GM19438 (cell line): Measurements from ENCODE around the gene DIDO1.
A peak's percentile ranks its signal among the peaks of the same experiment; 100 is the strongest.
"Not testable (repeated sequence)": the region's sequence is repeated elsewhere in the genome, so short reads cannot be mapped to it uniquely, and the experiment has no call there.

Source experiments
- ATAC-seq: cut with Tn5 transposase; IDR thresholded peaks from one replicate; pipeline ENCODE4 v1.9.1; 2021; ENCODE audit warnings: low read depth; ENCODE audit not compliant: unreplicated experiment

DIDO1 gene

DNA sequence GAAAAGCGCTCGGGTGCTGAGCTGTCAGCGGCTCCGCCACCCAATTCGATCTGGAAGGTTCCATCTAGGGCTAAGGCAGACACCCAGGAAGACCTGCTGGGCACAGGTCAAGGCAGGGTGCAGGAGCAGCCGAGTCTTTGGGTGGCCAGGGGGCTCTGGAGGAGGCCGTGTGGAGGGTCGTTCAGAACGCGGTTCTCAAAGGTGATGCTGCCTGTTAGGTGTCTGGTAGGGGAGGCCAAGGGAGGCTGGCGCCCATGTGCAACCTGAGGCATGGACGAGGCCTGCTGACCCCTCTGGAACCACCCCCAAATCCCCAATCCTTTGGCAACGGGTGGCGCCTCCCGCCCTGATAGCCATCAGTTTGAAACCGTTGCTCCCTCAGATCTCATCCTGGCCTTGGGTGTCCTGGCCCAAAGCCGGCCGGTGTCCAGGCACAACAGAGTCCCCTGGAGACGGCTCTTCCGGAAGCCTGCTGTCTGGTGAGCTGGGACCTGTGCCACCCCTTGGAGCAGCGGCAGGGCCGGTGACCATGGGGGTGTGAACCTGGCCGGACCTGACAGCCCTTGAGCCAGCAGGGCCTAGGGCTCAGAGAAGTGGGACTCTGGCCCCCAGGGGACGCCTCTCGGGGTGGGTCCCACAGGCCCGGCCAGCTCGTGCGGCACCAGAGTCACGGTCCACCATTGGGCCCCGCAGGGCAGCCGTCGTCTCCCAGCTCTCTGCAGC lies 36.7 kb upstream of the DIDO1 start:
- no peak for ATAC-seq

GRCh38 chr20:62962221-62962879 lies 36.0 kb upstream of the DIDO1 start:
- no peak for ATAC-seq

DNA sequence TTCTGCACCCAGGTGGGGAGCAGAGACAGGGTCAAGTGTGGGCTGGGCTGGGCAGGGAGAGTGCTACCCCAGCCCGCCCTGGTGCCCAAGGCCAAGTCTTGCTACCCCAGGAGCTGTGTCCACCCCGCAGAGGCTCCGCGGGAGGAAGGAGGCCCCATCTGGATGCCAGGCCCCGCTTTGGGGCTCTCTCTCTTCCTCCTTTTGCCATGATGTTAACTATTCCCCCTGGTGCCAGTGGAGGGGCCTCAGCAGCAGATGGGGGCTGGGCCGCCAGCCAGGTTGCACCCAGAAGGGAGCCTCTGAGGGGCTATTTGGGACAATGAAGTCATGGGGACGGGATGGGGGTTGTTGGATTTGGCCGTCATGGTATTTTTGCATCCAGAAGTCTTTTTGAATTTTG lies 35.5 kb upstream of the DIDO1 start:
- no peak for ATAC-seq

DNA sequence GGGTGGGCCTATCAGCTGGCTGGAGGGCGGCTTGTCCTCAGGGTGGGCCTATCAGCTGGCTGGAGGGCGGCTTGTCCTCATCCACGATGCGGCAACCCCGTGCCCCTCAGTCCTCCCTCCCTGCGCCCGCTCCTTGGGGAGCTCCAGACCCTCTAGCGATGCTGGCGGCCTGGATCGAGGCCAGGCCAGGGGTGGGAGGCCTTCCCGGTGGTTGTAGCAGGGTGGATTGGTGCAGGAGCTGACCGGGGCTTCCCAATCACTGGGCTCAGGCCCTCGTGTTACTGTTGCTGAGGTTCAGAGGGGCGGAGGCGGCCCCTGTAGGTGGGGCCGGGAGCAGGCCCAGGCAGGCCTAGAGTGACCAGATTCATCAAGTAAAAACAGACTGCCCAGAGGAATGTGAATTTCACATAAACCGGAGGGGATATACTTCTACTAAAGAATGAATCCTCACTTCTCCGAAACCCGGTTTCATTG lies 35.0 kb upstream of the DIDO1 start:
- no peak for ATAC-seq

DNA sequence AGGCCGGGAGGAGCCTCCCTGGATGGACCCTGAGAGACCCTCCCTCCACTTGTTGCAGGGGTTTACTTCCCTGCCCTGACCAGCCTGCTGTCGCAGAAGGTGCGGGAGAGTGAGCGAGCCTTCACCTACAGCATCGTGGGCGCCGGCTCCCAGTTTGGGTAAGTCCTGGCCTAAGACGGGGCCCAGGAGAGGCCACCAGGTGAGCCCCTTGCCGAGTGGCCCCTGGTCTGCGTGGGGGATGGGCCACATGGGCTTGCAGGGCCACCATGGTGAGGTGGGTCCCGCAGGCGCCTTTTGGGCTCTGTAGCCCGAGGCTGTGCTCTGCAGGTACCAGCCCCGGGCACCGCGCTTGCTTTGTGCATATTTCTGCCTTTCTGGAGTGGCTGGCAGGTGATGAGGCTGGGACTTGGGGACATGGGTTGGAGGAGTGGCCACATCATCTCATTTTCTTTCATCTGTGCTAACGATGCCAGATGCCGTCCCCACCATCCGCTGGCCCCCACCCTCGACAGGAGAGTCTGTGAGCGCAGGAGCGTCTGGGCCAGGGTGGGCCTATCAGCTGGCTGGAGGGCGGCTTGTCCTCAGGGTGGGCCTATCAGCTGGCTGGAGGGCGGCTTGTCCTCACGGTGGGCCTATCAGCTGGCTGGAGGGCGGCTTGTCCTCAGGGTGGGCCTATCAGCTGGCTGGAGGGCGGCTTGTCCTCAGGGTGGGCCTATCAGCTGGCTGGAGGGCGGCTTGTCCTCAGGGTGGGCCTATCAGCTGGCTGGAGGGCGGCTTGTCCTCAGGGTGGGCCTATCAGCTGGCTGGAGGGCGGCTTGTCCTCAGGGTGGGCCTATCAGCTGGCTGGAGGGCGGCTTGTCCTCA lies 34.4 kb upstream of the DIDO1 start:
- not testable (repeated sequence) for ATAC-seq

GRCh38 chr20:62959998-62960436 lies 33.7 kb upstream of the DIDO1 start:
- ATAC-seq: no peak

DNA sequence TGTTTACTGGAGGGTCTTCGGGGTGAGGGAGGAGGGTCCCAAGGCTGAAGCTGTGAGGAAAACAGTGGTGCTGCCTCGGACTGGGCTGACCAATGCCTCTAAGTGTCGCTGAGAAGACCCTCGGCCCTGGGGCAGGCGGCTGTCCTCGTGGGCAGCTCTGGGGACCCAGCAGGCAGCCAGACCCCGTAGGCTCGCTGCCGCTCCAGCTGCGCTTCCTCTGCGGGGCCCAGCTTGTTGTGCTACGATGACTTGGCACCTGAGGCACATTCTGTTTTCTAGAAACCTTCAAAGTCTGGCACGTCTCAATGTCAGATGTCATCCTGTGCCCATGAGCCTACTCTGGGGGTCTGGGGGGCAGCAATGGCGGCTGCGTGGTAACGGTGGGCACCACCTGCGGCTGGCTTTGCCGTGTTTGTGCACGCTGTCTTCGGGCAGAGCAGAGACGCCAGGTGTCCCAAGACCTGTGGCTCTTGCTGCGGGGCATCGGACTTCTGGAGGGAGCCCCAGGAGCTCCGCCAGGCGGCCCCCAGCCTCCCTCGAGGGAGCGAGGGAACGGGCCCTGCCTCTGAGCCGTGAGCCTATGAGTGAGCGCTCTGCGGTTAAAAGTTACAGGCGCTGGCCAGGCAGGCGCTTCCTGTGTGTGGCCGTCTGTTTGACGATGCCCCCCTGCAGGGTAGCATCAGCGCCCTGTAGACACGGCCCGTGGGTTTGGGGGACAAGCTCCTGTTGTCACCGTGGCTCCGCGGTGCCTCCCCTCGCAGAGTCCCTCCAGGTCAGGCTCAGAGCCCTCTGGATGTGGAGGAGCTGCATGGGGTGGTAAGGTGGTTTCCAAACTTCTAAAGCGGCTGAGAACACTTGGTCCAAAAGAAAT lies 33.0 kb upstream of the DIDO1 start:
- ATAC-seq: no peak

GRCh38 chr20:62958388-62959100 lies 32.2 kb upstream of the DIDO1 start:
- ATAC-seq: no peak

- no peak for ATAC-seq
These were observed 31.1 kb upstream of the DIDO1 start for GRCh38 chr20:62957136-62958117.

DNA sequence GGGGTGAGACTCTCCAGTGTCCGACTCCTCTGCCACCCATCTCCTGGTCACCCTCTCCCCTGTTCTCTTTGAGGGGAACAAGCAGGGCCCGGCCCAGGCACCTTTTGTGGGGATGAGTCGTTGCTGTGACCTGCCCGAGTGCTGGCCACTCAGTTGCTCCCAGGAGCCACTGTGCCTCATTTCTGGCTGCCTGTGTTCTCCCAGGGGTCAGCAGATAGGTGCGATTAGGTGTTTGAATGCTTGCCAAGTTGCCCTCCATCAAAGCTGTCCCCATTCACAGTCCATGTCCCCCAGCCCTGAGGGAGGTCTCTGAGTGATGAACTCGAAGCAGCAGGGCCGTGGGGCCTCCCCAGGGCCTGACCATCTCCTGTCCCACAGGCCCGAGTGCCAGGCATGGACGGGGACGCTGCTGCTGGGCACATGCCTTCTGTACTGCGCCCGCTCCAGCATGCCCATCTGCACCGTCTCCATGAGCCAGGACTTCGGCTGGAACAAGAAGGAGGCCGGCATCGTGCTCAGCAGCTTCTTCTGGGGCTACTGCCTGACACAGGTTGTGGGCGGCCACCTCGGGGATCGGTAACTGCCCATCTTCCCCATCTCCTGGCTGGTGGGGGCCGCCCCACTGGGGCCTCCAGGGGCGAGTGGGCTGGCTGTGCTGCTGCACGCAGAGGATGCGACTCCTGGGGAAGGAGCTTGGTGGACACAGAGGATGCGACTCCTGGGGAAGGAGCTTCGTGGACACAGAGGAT lies 30.3 kb upstream of the DIDO1 start:
- no peak for ATAC-seq

DNA sequence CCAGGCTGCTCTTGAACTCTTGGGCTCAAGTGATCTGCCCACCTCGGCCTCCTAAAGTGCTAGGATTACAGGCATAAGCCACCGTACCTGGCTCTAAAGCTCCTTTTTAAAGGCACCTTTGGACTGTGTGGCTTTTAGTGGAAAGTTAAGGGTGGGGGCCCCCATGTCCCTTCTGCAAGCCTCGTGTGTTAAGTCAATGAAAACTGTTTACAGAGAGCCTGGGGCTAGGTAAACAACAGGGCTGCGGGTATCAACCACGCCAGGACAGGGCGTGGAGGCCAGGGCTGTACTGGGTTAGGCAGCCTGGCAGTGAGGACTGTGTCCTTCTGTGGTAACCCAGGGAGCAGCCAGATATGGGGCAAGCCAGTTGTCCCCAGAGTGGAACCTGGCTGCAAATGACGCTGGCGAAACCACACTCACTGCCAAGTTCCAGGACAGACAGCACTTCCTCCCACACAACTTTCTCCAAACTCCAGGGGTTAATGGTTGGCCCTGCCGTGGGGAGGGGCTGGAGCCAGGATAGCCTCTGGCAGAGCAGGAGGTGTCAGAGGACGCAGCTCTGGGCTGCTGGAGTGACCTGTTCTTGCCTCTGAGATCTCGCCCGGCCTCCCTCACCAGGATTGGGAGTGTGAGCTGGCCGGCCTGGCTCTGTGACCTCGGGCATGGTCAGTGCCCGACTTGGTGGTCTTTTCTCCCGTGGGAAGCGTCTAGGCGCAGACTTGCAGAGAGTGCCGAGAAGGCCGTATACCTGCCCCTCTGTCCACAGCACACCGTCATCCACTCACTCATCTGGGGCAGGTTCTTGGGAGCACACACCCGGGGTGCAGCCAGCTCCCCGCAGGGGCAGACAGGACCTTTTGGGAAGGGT lies 29.4 kb upstream of the DIDO1 start:
- ATAC-seq: no peak

GRCh38 chr20:62953839-62954703 lies 27.8 kb upstream of the DIDO1 start:
- peak; percentile 67 for ATAC-seq

GRCh38 chr20:62952968-62953838 lies 26.9 kb upstream of the DIDO1 start:
- ATAC-seq: no peak

DNA sequence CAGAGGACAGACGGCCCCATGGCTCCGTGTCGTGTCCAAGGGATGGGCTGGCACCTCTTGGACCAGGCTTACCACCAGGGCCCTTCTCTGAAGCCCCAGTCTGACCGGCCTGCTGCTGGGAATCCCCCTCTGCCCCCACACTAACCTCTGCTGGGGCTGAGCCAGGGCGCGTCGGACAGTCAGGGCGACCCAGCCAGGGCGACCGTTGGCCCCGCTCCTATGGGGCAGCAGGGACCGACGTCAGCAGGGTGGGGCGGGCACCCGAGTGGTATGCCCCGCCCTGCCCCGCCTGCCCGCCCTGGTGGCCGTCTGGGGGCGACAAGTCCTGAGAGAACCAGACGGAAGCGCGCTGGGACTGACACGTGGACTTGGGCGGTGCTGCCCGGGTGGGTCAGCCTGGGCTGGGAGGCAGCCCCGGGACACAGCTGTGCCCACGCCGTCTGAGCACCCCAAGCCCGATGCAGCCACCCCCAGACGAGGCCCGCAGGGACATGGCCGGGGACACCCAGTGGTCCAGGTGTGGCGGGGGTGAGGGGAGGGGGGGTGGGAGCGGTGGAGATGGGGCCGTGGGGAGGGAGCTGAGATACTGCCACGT lies 26.2 kb upstream of the DIDO1 start, which contains the start of gene SLC17A9:
SLC17A9 (plus strand) TSS at position 337 of the 595 bp plus-strand sequence; CDS start at position 459, 122 bp downstream.
- no peak for ATAC-seq
